ENCODE results near the gene NRG4. TPM values are rescaled to one million over a fixed set of nuclear protein-coding genes. Genes with fewer than 3 reads are reported as not detected.
A peak's percentile ranks its signal among the peaks of the same experiment; 100 is the strongest.
"Not testable (repeated sequence)": the region's sequence is repeated elsewhere in the genome, so short reads cannot be mapped to it uniquely, and the experiment has no call there.

The NRG4 gene
- total RNA-seq = not detected
- long read RNA-seq = 0 reads

GRCh38 chr15:76011627-76012551 lies at the start of gene NRG4:
Gene NRG4 (minus strand): TSS chr15:76012424. CDS start chr15:76011230, 1,194 bp downstream.
- intact Hi-C loops (cut with DNase I) = no loop called here
- ATAC-seq (ENCODE audit: poor library complexity) (no peak), DNase-seq (no peak)

- DNase-seq (no peak), ATAC-seq (ENCODE audit: poor library complexity) (no peak)
- intact Hi-C loops (cut with DNase I) = no loop called here
Observed at GRCh38 chr15:76061700-76062099, 49.5 kb upstream of the NRG4 start.

- ATAC-seq (ENCODE audit: poor library complexity) (no peak), DNase-seq (no peak)
- intact Hi-C loops (cut with DNase I) = no loop called here
Observed at GRCh38 chr15:76060118-76060989, 48.1 kb upstream of the NRG4 start.

GRCh38 chr15:76059320-76060117 lies 47.3 kb upstream of the NRG4 start, which contains the start of gene TMEM266:
Gene TMEM266 (plus strand): TSS chr15:76059985. CDS start chr15:76134264, 74,279 bp downstream.
- intact Hi-C loops (cut with DNase I) = loop anchor here (5.0 kb wide), 1 partner anchor 78 kb away; no protein-coding TSS in a partner anchor
- DNase-seq (peak; percentile 53), ATAC-seq (ENCODE audit: poor library complexity) (peak; percentile 78)

GRCh38 chr15:76058714-76059319 lies 46.6 kb upstream of the NRG4 start:
- ATAC-seq (ENCODE audit: poor library complexity) (peak; percentile 68), DNase-seq (no peak)
- intact Hi-C loops (cut with DNase I) = loop anchor here (5.0 kb wide), 1 partner anchor 78 kb away; no protein-coding TSS in a partner anchor

- ATAC-seq (ENCODE audit: poor library complexity) (no peak), DNase-seq (no peak)
Observed at GRCh38 chr15:76057332-76058000, 45.2 kb upstream of the NRG4 start.

GRCh38 chr15:76056931-76057330 lies 44.7 kb upstream of the NRG4 start:
- no peak for ATAC-seq (ENCODE audit: poor library complexity)
- intact Hi-C loops (cut with DNase I) = loop anchor here (5.0 kb wide), 1 partner anchor 80 kb away; no protein-coding TSS in a partner anchor
- DNase-seq = no peak

More at GRCh38 chr15:76057332-76058000, 45.2 kb upstream of the NRG4 start:
- intact Hi-C loops (cut with DNase I) = loop anchor here (5.0 kb wide), 1 partner anchor 80 kb away; no protein-coding TSS in a partner anchor

GRCh38 chr15:76054201-76054600 lies 42.0 kb upstream of the NRG4 start:
- ATAC-seq (ENCODE audit: poor library complexity); intact Hi-C loops (cut with DNase I); DNase-seq: not testable (repeated sequence)

- intact Hi-C loops (cut with DNase I) = no loop called here
- no peak for ATAC-seq (ENCODE audit: poor library complexity)
- DNase-seq = no peak
Observed at GRCh38 chr15:76038512-76038911, 26.3 kb upstream of the NRG4 start.

- intact Hi-C loops (cut with DNase I) = no loop called here
- no peak for DNase-seq
Observed at GRCh38 chr15:76035593-76035992, 23.4 kb upstream of the NRG4 start.

GRCh38 chr15:76034111-76034510 lies 21.9 kb upstream of the NRG4 start:
- ATAC-seq (ENCODE audit: poor library complexity) (no peak), DNase-seq (no peak)
- intact Hi-C loops (cut with DNase I) = no loop called here

More at GRCh38 chr15:76035593-76035992, 23.4 kb upstream of the NRG4 start:
- ATAC-seq (ENCODE audit: poor library complexity) = no peak

GRCh38 chr15:76033438-76033837 lies 21.2 kb upstream of the NRG4 start:
- DNase-seq (no peak), ATAC-seq (ENCODE audit: poor library complexity) (no peak)
- intact Hi-C loops (cut with DNase I) = no loop called here

GRCh38 chr15:76032046-76032445 lies 19.8 kb upstream of the NRG4 start:
- ATAC-seq (ENCODE audit: poor library complexity) (no peak), DNase-seq (no peak)
- intact Hi-C loops (cut with DNase I) = no loop called here

GRCh38 chr15:76024021-76024768 lies 12.0 kb upstream of the NRG4 start:
- ATAC-seq (ENCODE audit: poor library complexity) = no peak
- no peak for DNase-seq
- intact Hi-C loops (cut with DNase I) = no loop called here

- DNase-seq; intact Hi-C loops (cut with DNase I); ATAC-seq (ENCODE audit: poor library complexity): not testable (repeated sequence)
Observed at GRCh38 chr15:76013470-76013869, 1.2 kb upstream of the NRG4 start.

- no peak for ATAC-seq (ENCODE audit: poor library complexity)
- DNase-seq = no peak
- intact Hi-C loops (cut with DNase I) = no loop called here
Observed at GRCh38 chr15:76010613-76011012, 1.6 kb downstream of the NRG4 start.

Data from Right ventricle myocardium superior (tissue), 1 donor.